C4-2B (cell line): Measurements from ENCODE around the gene MFN2.

Source experiments
- CTCF ChIP-seq: fragments of 450-650 bp; conservative IDR thresholded peaks from 2 replicates; pipeline ENCODE4 v1.5.1; 2017; ENCODE audit warnings: mild to moderate bottlenecking
- ZFX ChIP-seq: fragments of 450-650 bp; IDR thresholded peaks from 2 replicates; pipeline ENCODE4 v1.6.1; 2017

- TF ChIP-seq CTCF (no peak), ZFX (no peak)
Measured at GRCh38 chr1:12038356-12039163, 58.3 kb downstream of the MFN2 start.
